ENCODE data around the gene ABLIM1. TPM values are rescaled to one million over a fixed set of nuclear protein-coding genes. Genes with fewer than 3 reads are reported as not detected.

ABLIM1 gene
- total RNA-seq, 1 donor from 2014 or later, result 39.8 TPM

DNA sequence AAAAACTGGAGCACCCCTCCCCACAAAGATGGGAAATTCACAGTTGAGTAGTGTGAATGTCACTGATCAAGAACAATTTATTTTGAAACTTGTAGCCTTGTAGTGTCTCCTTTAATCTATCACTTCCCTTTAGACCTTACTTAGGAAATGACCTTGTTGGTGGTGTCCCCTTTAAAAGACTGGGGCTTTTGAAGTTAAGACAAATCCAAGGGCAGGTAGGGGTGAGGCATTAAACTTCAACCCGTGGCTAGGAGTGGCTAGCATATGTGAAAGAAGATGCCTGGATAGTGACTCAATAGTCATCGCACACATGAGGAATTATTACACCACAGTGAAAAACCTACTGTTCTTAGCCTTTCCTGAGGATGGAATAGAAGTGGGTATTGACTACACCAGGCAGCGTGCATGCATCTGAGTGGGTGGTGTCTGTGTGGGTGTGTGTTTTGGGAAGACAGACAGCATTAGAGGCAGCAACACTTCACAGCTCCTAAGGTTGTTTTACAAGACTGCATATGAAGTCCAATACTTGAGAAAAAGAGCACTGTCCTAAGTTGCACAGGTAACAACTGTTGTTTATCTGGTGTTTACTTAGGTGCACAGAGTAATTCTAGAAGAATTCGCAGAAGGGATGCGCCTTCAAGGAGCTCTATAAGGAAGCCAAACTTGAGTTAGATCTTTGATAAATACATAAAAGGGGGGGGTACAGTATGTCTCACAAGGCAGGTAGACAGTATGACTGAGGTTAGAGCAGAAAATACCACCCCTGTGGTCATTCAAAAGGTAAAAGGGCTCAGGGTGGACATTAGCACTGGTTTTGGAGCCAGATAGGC, 32.9 kb downstream of the ABLIM1 start:
- Histone ChIP-seq H3K36me3 (no peaks in the 10 kb centered on the region), H3F3A (ENCODE audit: low read depth) (no peaks in the 10 kb centered on the region), H4K20me1 (ENCODE audit: low read depth) (no peaks in the 10 kb centered on the region), H3K9me3 (ENCODE audit: low read depth) (no peaks in the 10 kb centered on the region), H3K4me3 (no peak overlapping the region), H3K79me2 (ENCODE audit: low read depth) (no peaks in the 10 kb centered on the region), H3K9ac (no peak overlapping the region), H3K27ac (no peak overlapping the region), H2AFZ (replicated peaks) (no peak overlapping the region), H3K4me2 (no peak overlapping the region), H3K27me3 (peaks cover 6% of the 10 kb centered on the region), H3K4me1 (peaks cover under 1% of the 10 kb centered on the region)
- H3K27ac Mint-ChIP-seq, result no peak overlapping the region
- DNase-seq (ENCODE audit: low spot score), result no peak
- no peak overlapping the region for H3K4me3 Mint-ChIP-seq
- peaks cover 28% of the 10 kb centered on the region for H3K4me1 Mint-ChIP-seq
- H3K36me3 Mint-ChIP-seq, result peaks cover 3% of the 10 kb centered on the region
- peaks cover 10% of the 10 kb centered on the region for H3K9me3 Mint-ChIP-seq
- TF ChIP-seq EZH2phosphoT487 (IDR thresholded peaks at IDR 0.05), result no peak
- TF ChIP-seq EZH2 (IDR thresholded peaks at IDR 0.05), result no peak
- TF ChIP-seq, protein P1, sequence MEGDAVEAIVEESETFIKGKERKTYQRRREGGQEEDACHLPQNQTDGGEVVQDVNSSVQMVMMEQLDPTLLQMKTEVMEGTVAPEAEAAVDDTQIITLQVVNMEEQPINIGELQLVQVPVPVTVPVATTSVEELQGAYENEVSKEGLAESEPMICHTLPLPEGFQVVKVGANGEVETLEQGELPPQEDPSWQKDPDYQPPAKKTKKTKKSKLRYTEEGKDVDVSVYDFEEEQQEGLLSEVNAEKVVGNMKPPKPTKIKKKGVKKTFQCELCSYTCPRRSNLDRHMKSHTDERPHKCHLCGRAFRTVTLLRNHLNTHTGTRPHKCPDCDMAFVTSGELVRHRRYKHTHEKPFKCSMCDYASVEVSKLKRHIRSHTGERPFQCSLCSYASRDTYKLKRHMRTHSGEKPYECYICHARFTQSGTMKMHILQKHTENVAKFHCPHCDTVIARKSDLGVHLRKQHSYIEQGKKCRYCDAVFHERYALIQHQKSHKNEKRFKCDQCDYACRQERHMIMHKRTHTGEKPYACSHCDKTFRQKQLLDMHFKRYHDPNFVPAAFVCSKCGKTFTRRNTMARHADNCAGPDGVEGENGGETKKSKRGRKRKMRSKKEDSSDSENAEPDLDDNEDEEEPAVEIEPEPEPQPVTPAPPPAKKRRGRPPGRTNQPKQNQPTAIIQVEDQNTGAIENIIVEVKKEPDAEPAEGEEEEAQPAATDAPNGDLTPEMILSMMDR (IDR thresholded peaks at IDR 0.05), result no peak
- peaks cover 8% of the 10 kb centered on the region for H3K27me3 Mint-ChIP-seq (ENCODE audit: insufficient read depth, low read depth)

DNA sequence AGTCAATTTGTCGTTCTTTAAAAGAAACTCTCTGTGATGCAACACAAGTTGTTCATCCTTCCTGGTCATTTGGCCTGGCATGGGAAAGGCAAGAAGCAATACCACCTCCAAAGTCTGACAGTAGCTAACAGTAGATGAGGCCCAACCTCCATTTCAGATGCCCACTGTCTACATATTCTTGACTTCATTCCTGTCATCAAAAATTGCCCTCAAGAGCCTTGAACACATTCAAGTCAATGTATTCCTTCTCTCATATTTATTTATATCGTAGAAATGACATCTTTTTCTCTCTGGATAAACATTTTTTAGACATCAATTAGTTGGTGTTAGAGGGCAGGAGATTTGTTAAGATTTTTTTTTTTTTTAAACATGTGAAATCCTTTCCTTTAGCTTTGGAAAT, 33.7 kb downstream of the ABLIM1 start:
- Mint-ChIP-seq H3K27ac (no peak overlapping the region), H3K9me3 (peaks cover 10% of the 10 kb centered on the region), H3K27me3 (ENCODE audit: insufficient read depth, low read depth) (peaks cover 4% of the 10 kb centered on the region), H3K4me3 (no peak overlapping the region), H3K36me3 (peaks cover 3% of the 10 kb centered on the region), H3K4me1 (peaks cover 23% of the 10 kb centered on the region)
- Histone ChIP-seq H2AFZ (replicated peaks) (no peak overlapping the region), H3K27me3 (no peaks in the 10 kb centered on the region), H3K79me2 (ENCODE audit: low read depth) (no peaks in the 10 kb centered on the region), H3K36me3 (no peaks in the 10 kb centered on the region), H3K9ac (no peak overlapping the region), H4K20me1 (ENCODE audit: low read depth) (no peaks in the 10 kb centered on the region), H3K4me1 (no peaks in the 10 kb centered on the region), H3F3A (ENCODE audit: low read depth) (no peaks in the 10 kb centered on the region), H3K4me3 (no peak overlapping the region), H3K4me2 (no peak overlapping the region), H3K27ac (no peak overlapping the region), H3K9me3 (ENCODE audit: low read depth) (no peaks in the 10 kb centered on the region)
- no peak for DNase-seq (ENCODE audit: low spot score)
- TF ChIP-seq EZH2 (IDR thresholded peaks at IDR 0.05) (no peak), EZH2phosphoT487 (IDR thresholded peaks at IDR 0.05) (no peak)
- TF ChIP-seq, protein P1 (IDR thresholded peaks at IDR 0.05), result no peak

DNA sequence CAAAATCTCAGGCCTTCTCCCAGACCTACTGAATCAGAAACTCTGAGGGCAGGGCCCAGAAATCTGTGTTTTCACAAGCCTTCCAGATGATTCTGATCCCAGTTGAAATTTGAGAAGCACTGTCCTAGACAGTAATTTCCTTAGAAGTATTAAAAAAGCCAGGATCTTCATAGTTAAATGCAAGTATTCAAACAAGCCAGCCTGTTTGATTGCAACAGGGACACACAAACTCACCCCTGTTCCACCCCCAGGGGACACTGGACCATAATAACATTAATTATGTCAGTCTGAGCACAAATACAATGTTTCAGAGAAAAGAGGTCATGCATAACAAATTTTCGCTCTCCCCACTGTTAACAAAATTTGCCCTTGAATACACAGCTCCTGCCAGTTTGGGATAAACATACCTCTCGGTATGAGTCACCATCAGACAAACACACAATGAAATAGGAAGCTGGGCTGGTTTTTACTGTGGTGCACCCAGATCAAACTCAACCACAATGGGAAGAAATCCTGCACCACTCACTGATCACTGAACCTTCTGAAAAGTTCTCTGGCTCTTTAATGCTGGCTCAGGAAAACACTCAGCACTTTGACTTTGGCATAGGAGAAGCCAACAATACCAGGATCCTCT, 34.3 kb downstream of the ABLIM1 start:
- peaks cover 23% of the 10 kb centered on the region for H3K4me1 Mint-ChIP-seq
- peaks cover 10% of the 10 kb centered on the region for H3K9me3 Mint-ChIP-seq
- H3K4me1 ChIP-seq, result no peaks in the 10 kb centered on the region
- TF ChIP-seq EZH2phosphoT487 (IDR thresholded peaks at IDR 0.05) (no peak), EZH2 (IDR thresholded peaks at IDR 0.05) (no peak)
- TF ChIP-seq, protein P1 (IDR thresholded peaks at IDR 0.05), result no peak
- no peak overlapping the region for H3K4me3 Mint-ChIP-seq
- H3K79me2 ChIP-seq (ENCODE audit: low read depth), result no peaks in the 10 kb centered on the region
- no peaks in the 10 kb centered on the region for H3K9me3 ChIP-seq (ENCODE audit: low read depth)
- H3K4me3 ChIP-seq, result no peak overlapping the region
- no peaks in the 10 kb centered on the region for H4K20me1 ChIP-seq (ENCODE audit: low read depth)
- H3K36me3 ChIP-seq, result no peaks in the 10 kb centered on the region
- H3K27ac Mint-ChIP-seq, result no peak overlapping the region
- H3K4me2 ChIP-seq, result no peak overlapping the region
- no peaks in the 10 kb centered on the region for H3K27me3 ChIP-seq
- no peak for DNase-seq (ENCODE audit: low spot score)
- H3K27ac ChIP-seq, result no peak overlapping the region
- peaks cover 4% of the 10 kb centered on the region for H3K27me3 Mint-ChIP-seq (ENCODE audit: insufficient read depth, low read depth)
- H3K36me3 Mint-ChIP-seq, result peaks cover 3% of the 10 kb centered on the region
- no peaks in the 10 kb centered on the region for H3F3A ChIP-seq (ENCODE audit: low read depth)
- H3K9ac ChIP-seq, result no peak overlapping the region
- H2AFZ ChIP-seq (replicated peaks), result no peak overlapping the region

All from neural progenitor cell (in vitro differentiated cells).